ENCODE data around the gene SEMA5B. TPM values are rescaled to one million over a fixed set of nuclear protein-coding genes. Genes with fewer than 3 reads are reported as not detected.

Gene SEMA5B
- total RNA-seq, 2 donors from 2014 or later, result 0.09 to 2.9 TPM

DNA sequence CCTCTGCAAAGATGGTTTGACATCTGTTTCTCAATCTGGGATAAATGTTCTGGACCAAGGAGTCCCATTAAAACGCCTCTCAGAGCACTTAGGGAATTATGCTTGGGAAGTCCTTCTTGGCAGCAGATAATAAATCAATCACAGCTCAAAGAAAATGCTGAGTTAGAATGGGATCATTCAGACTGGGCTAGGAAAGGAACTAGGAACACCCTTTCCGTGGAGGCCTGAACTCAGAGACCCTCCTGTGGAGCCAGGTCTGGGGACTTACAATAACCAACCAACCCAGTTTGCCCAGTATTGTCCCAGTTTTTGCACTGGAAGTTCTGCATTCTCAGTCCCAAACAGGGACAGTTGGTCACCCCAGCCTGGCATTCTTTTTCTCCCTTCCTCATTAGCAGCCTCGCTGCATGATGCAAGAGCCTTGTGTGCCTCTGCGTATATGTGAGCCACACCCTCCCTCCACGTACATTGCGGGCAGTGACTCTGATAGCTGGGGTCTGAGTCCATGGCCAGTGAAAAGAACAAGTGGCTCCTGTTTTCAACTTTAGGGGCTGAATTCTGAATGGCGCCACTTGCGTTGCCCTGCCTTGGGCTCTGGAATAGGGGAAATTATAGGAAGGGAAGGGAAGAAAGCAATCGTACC is 88.7 kb downstream of the SEMA5B start:
- intact Hi-C loops (cut with DNase I), result no loop called here
- Histone ChIP-seq H3K27ac (no peak overlapping the region), H3K9me3 (no peaks in the 10 kb centered on the region), H3K4me1 (replicated peaks) (no peaks in the 10 kb centered on the region), H3K4me3 (no peak overlapping the region), H3K27me3 (replicated peaks; ENCODE audit: insufficient read depth) (no peaks in the 10 kb centered on the region), H3K36me3 (no peaks in the 10 kb centered on the region)
- WGBS, result 95% methylated on average over 9 of the region's 9 CpGs
- DNase-seq (ENCODE audit: low spot score), result no peak
- TF ChIP-seq POLR2A (IDR thresholded peaks at IDR 0.05) (no peak), POLR2AphosphoS5 (IDR thresholded peaks at IDR 0.05) (no peak)
- TF ChIP-seq, protein P1, sequence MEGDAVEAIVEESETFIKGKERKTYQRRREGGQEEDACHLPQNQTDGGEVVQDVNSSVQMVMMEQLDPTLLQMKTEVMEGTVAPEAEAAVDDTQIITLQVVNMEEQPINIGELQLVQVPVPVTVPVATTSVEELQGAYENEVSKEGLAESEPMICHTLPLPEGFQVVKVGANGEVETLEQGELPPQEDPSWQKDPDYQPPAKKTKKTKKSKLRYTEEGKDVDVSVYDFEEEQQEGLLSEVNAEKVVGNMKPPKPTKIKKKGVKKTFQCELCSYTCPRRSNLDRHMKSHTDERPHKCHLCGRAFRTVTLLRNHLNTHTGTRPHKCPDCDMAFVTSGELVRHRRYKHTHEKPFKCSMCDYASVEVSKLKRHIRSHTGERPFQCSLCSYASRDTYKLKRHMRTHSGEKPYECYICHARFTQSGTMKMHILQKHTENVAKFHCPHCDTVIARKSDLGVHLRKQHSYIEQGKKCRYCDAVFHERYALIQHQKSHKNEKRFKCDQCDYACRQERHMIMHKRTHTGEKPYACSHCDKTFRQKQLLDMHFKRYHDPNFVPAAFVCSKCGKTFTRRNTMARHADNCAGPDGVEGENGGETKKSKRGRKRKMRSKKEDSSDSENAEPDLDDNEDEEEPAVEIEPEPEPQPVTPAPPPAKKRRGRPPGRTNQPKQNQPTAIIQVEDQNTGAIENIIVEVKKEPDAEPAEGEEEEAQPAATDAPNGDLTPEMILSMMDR (IDR thresholded peaks at IDR 0.05), result no peak

DNA sequence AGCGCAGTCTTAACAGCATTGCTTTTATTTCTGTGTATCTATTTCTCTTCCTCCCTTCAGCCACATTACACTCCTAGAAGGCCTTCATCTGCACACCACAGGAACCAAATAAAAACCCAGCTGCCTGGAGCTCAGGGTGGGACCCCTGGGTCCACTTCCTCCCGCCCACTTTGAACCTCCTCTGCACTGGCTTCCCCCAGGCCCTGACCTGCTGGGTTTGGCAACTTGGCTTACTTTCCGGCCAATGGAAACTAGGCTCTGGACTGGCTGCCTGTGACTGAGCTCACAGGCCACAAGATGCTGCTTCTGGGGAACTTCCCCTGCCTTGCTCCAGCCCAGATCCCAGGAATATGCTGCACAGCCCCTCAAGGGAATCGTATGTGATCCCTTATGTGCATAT is 89.8 kb downstream of the SEMA5B start:
- DNase-seq (ENCODE audit: low spot score), result no peak
- no peaks in the 10 kb centered on the region for H3K27me3 ChIP-seq (replicated peaks; ENCODE audit: insufficient read depth)
- no peaks in the 10 kb centered on the region for H3K9me3 ChIP-seq
- no peak overlapping the region for H3K27ac ChIP-seq
- TF ChIP-seq, protein P1 (IDR thresholded peaks at IDR 0.05), result no peak
- TF ChIP-seq POLR2AphosphoS5 (IDR thresholded peaks at IDR 0.05) (no peak), POLR2A (IDR thresholded peaks at IDR 0.05) (no peak)
- no peak overlapping the region for H3K4me3 ChIP-seq
- H3K4me1 ChIP-seq (replicated peaks), result no peaks in the 10 kb centered on the region
- H3K36me3 ChIP-seq, result no peaks in the 10 kb centered on the region
- intact Hi-C loops (cut with DNase I), result no loop called here
- WGBS, result 98% methylated on average over 4 of the region's 4 CpGs

DNA sequence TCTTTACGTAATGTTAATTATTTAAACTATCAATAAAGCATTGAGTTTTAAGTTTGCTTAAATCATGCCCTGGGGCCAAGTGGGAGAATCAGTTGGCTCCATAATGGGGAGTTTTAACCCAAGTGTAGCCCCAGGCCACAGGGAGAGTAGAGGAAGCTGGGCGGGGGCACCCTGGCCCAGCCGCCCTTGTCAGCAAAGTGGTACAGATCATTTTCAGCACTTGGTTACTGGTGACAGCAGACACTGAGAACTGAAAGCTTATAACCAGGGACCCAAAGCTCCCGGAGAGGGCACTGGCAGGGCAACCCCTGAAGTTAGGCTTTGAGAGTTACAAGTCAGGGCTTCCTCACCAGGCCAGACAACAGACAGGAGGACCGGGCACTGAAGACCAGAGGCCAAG is 90.6 kb downstream of the SEMA5B start:
- no peaks in the 10 kb centered on the region for H3K9me3 ChIP-seq
- intact Hi-C loops (cut with DNase I), result no loop called here
- DNase-seq (ENCODE audit: low spot score), result no peak
- H3K27me3 ChIP-seq (replicated peaks; ENCODE audit: insufficient read depth), result no peaks in the 10 kb centered on the region
- WGBS, result 82% methylated on average over 5 of the region's 5 CpGs
- TF ChIP-seq, protein P1 (IDR thresholded peaks at IDR 0.05), result no peak
- TF ChIP-seq POLR2A (IDR thresholded peaks at IDR 0.05), result no peak
- H3K4me1 ChIP-seq (replicated peaks), result no peaks in the 10 kb centered on the region
- no peaks in the 10 kb centered on the region for H3K36me3 ChIP-seq
- no peak overlapping the region for H3K4me3 ChIP-seq
- no peak overlapping the region for H3K27ac ChIP-seq

DNA sequence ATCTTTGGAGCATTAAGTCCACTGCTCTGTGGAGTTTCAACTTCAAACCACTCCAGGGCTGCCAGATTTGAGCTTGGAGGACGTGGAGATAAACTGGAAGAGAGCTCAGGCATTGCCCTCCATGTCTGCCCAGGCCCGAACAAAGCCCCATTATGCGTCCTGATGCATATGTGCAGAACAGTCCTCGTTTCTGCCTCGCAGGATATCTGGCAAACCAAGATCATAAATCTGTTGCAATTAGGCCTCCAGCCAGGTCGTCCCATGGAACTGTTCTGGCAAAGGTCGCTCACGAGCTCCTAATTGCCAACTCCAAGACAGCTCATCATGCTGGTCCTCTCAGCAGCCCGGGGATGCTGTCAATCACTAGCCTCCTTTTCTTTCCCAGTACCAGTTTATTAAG is 91.2 kb downstream of the SEMA5B start:
- no peaks in the 10 kb centered on the region for H3K9me3 ChIP-seq
- no peaks in the 10 kb centered on the region for H3K27me3 ChIP-seq (replicated peaks; ENCODE audit: insufficient read depth)

DNA sequence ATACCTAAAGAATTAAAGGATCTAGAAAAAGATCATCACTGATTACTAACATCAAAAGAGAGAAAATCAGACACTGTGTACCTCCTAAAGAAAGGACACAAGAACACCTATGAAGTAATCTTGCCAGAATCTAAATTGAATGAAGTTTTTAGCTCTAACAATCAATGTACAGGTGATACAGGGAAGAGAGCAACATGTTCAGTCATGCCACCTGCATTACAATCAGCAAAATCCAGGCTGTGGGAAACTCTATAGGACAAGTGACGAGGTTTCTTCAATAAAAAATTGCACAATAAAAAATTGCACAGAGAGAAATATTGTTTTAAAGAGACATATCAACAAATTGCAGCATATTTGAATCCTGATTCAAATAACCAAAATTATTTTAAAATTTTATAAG is 93.3 kb downstream of the SEMA5B start:
- H3K27ac ChIP-seq, result no peak overlapping the region
- H3K27me3 ChIP-seq (replicated peaks; ENCODE audit: insufficient read depth), result no peaks in the 10 kb centered on the region
- TF ChIP-seq, protein P1 (IDR thresholded peaks at IDR 0.05), result no peak
- no peak for TF ChIP-seq POLR2AphosphoS5 (IDR thresholded peaks at IDR 0.05)
- TF ChIP-seq POLR2A (IDR thresholded peaks at IDR 0.05), result no peak
- no peaks in the 10 kb centered on the region for H3K4me1 ChIP-seq (replicated peaks)
- DNase-seq (ENCODE audit: low spot score), result no peak
- no peaks in the 10 kb centered on the region for H3K36me3 ChIP-seq
- WGBS, result 42% methylated on average over 1 of the region's 1 CpG
- H3K4me3 ChIP-seq, result no peak overlapping the region
- no peaks in the 10 kb centered on the region for H3K9me3 ChIP-seq
- intact Hi-C loops (cut with DNase I), result no loop called here

More for the DNA sequence above, 91.2 kb downstream of the SEMA5B start:
- no peaks in the 10 kb centered on the region for H3K4me1 ChIP-seq (replicated peaks)
- H3K36me3 ChIP-seq, result no peaks in the 10 kb centered on the region
- H3K4me3 ChIP-seq, result no peak overlapping the region
- H3K27ac ChIP-seq, result no peak overlapping the region
- 24% methylated on average over 9 of the region's 9 CpGs for WGBS
- DNase-seq (ENCODE audit: low spot score), result peak; percentile 27
- intact Hi-C loops (cut with DNase I), result no loop called here
- no peak for TF ChIP-seq POLR2AphosphoS5 (IDR thresholded peaks at IDR 0.05)
- TF ChIP-seq POLR2A (IDR thresholded peaks at IDR 0.05), result no peak
- TF ChIP-seq, protein P1 (IDR thresholded peaks at IDR 0.05), result no peak
